ENCODE results near the gene KREMEN2. TPM values are rescaled to one million over a fixed set of nuclear protein-coding genes. Genes with fewer than 3 reads are reported as not detected.

The KREMEN2 gene
- total and polyA plus RNA-seq, 2 of the 13 experiments (the other 11 are each of a cell fraction or from before 2014, with no cell fraction given), result 0.48 to 1.2 TPM

- TF ChIP-seq USF2 (IDR thresholded peaks at IDR 0.05; ENCODE audit: low read depth, low read length) (no peak), USF2 (CRISPR knock-in tag; IDR thresholded peaks at IDR 0.05; ENCODE audit: borderline replicate concordance) (no peak), PHF8 (CRISPR knock-in tag; IDR thresholded peaks at IDR 0.05) (no peak), NCOA1 (CRISPR knock-in tag; IDR thresholded peaks at IDR 0.05) (no peak), HNRNPUL1 (IDR thresholded peaks at IDR 0.05; ENCODE audit: low read depth, low read length) (no peak), RCOR2 (CRISPR knock-in tag; IDR thresholded peaks at IDR 0.05) (no peak), NFE2L1 (CRISPR knock-in tag; IDR thresholded peaks at IDR 0.05; ENCODE audit: borderline replicate concordance) (no peak), ARNTL (CRISPR knock-in tag; IDR thresholded peaks at IDR 0.05) (no peak), TARDBP (CRISPR knock-in tag; IDR thresholded peaks at IDR 0.05) (no peak)
Observed at GRCh38 chr16:2992383-2993081, 28.5 kb downstream of the KREMEN2 start (continued).

GRCh38 chr16:2996298-2996697, 32.2 kb downstream of the KREMEN2 start:
- Histone ChIP-seq H2AFZ (ENCODE audit: low read length) (no peak overlapping the region), H3K27me3 (ENCODE audit: control insufficient read depth in 1 of 2, insufficient read depth in 2 of 2, low read length in 2 of 2) (peaks cover 0 to 3% of the 10 kb centered on the region in 2 experiments; a peak in 1 of 5 replicates), H3K9ac (ENCODE audit: insufficient read depth, low read depth, low read length) (no peak overlapping the region), H3K27ac (ENCODE audit: extremely low read length, insufficient read depth, low read length) (no peak overlapping the region), H3K4me2 (ENCODE audit: low read depth, low read length) (no peak overlapping the region), H3K4me3 (replicated peaks in 1 of 3; ENCODE audit: insufficient read depth in 1 of 3, low read depth in 2 of 3, low read length in 3 of 3) (no peak overlapping the region), H3K79me2 (ENCODE audit: insufficient read depth, low read length) (no peaks in the 10 kb centered on the region), H3K9me3 (ENCODE audit: low read length) (no peaks in the 10 kb centered on the region), H4K20me1 (ENCODE audit: insufficient read depth, low read length) (no peaks in the 10 kb centered on the region), H3K36me3 (replicated peaks in 1 of 2; ENCODE audit: control insufficient read depth in 1 of 2, insufficient read depth in 2 of 2, low read length in 2 of 2) (no peaks in the 10 kb centered on the region), H3K4me1 (ENCODE audit: insufficient read depth, low read length) (peaks cover 24% of the 10 kb centered on the region)
- ChIA-PET CTCF (ENCODE audit: low intra/inter-chr PET ratio, low total read pairs) (no interaction called here), POLR2A (no interaction called here)
- no TSS peak for BruUV-seq (replicated peaks)
- WGBS (ENCODE audit: low lambda C conversion rate), result 71% methylated on average over 11 of the region's 13 CpGs
- DNase-seq (ENCODE audit: low spot score) (no peak), FAIRE-seq (no peak), ATAC-seq (no peak)
- in situ Hi-C loops (cut with HindIII; ENCODE audit: extremely low pct_ligation_motif_present, low pct_unique_long_range_greater_than_20kb), result no loop called here
- intact Hi-C loops (cut with micrococcal nuclease; ENCODE audit: unreplicated experiment), result no loop called here
- TF ChIP-seq SIN3B (IDR thresholded peaks at IDR 0.05; ENCODE audit: low read length) (no peak), SKIL (CRISPR knock-in tag; IDR thresholded peaks at IDR 0.05; ENCODE audit: borderline replicate concordance) (no peak), ZGPAT (CRISPR knock-in tag; IDR thresholded peaks at IDR 0.05) (no peak), HOXD1 (CRISPR knock-in tag; IDR thresholded peaks at IDR 0.05) (no peak), ZNF343 (CRISPR knock-in tag; IDR thresholded peaks at IDR 0.05) (no peak), ZNF572 (CRISPR knock-in tag; IDR thresholded peaks at IDR 0.05) (no peak), TBL1XR1 (IDR thresholded peaks at IDR 0.05; ENCODE audit: borderline replicate concordance, low read length, partially characterized antibody) (no peak), STAG1 (CRISPR knock-in tag; IDR thresholded peaks at IDR 0.05) (no peak)
- TF ChIP-seq, protein P1, sequence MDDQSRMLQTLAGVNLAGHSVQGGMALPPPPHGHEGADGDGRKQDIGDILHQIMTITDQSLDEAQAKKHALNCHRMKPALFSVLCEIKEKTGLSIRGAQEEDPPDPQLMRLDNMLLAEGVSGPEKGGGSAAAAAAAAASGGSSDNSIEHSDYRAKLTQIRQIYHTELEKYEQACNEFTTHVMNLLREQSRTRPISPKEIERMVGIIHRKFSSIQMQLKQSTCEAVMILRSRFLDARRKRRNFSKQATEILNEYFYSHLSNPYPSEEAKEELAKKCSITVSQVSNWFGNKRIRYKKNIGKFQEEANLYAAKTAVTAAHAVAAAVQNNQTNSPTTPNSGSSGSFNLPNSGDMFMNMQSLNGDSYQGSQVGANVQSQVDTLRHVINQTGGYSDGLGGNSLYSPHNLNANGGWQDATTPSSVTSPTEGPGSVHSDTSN (CRISPR knock-in tag; IDR thresholded peaks at IDR 0.05; ENCODE audit: borderline replicate concordance), result no peak

All from HepG2 (cell line).